Measurements from ENCODE around the gene ARX. TPM values are rescaled to one million over a fixed set of nuclear protein-coding genes. Genes with fewer than 3 reads are reported as not detected.

The ARX gene
- total RNA-seq, 1 experiment from 2014 or later: 0.24 TPM

DNA sequence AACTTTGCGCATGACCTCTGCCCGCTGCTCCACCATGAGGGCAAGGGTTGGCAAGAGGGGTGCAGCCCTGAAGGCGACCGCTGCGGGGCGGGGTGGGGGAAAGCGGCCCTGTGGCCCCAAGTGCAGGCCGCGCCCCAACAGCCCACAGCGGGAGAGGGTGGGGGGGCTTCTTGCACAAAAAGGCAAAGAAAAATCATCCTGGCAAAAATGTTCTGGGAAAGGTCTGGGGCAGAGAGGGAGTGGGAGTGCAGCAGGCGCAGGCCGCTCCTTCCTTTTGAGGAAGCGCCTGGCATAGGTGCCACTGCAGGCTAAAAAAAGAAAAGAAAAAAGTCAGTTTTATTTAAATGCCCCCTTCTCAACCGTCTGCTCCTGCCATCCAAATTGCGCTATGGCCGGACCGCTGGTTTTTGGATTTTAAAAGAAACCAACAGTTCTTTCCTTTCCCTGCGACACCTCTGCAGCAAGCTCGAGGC is 1.4 kb downstream of the ARX start:
- H3K9ac ChIP-seq (ENCODE audit: extremely low read depth, insufficient read length, low read length): no peak overlapping the region
- no CpG with 5 or more reads among the region's 19 CpGs for WGBS (ENCODE audit: extremely low coverage, insufficient read length, low lambda C conversion rate)
- H3K23me2 ChIP-seq (ENCODE audit: insufficient read length, low read depth, low read length, poor library complexity, severe bottlenecking): peaks cover 15% of the 10 kb centered on the region
- H2AK5ac ChIP-seq (ENCODE audit: insufficient read length, low read length): no peak overlapping the region
- no peak overlapping the region for H4K5ac ChIP-seq (ENCODE audit: insufficient read length, low read depth, low read length)
- no peak overlapping the region for H3K23ac ChIP-seq (ENCODE audit: insufficient read length, low read depth, low read length)
- TF ChIP-seq, protein P1, sequence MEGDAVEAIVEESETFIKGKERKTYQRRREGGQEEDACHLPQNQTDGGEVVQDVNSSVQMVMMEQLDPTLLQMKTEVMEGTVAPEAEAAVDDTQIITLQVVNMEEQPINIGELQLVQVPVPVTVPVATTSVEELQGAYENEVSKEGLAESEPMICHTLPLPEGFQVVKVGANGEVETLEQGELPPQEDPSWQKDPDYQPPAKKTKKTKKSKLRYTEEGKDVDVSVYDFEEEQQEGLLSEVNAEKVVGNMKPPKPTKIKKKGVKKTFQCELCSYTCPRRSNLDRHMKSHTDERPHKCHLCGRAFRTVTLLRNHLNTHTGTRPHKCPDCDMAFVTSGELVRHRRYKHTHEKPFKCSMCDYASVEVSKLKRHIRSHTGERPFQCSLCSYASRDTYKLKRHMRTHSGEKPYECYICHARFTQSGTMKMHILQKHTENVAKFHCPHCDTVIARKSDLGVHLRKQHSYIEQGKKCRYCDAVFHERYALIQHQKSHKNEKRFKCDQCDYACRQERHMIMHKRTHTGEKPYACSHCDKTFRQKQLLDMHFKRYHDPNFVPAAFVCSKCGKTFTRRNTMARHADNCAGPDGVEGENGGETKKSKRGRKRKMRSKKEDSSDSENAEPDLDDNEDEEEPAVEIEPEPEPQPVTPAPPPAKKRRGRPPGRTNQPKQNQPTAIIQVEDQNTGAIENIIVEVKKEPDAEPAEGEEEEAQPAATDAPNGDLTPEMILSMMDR (conservative IDR thresholded peaks at IDR 0.05): no peak
- no peak for DNase-seq
- H3K79me1 ChIP-seq (ENCODE audit: insufficient read depth, low read depth, low read length, poor library complexity, severe bottlenecking): no peaks in the 10 kb centered on the region
- H3K18ac ChIP-seq (ENCODE audit: insufficient read length, low read depth, low read length): no peak overlapping the region
- no peak overlapping the region for H2BK20ac ChIP-seq (ENCODE audit: low read depth, low read length, poor library complexity, severe bottlenecking)
- no peak overlapping the region for H2BK120ac ChIP-seq (ENCODE audit: low read depth, low read length, poor library complexity, severe bottlenecking)
- H3K27me3 ChIP-seq (ENCODE audit: insufficient read depth, low read length): peaks cover 89% of the 10 kb centered on the region
- H3K79me2 ChIP-seq (ENCODE audit: insufficient read depth, low read length): no peaks in the 10 kb centered on the region
- H3K56ac ChIP-seq (ENCODE audit: insufficient read length, low read depth, low read length): no peak overlapping the region
- no peaks in the 10 kb centered on the region for H3K36me3 Mint-ChIP-seq (ENCODE audit: insufficient read depth in 1 of 3, low read depth in 3 of 3)
- H3T11ph ChIP-seq (ENCODE audit: low read length): no peak overlapping the region
- peaks cover 2 to 4% of the 10 kb centered on the region in 2 experiments; a peak in 3 of 5 replicates for H3K9me3 Mint-ChIP-seq
- no peak overlapping the region for H3K27ac ChIP-seq (ENCODE audit: insufficient read length, low read depth, low read length)
- no peak overlapping the region for H2BK5ac ChIP-seq (ENCODE audit: insufficient read length, low read length)
- no peak overlapping the region for H4K91ac ChIP-seq (ENCODE audit: insufficient read length, low read depth, low read length)
- H3K4ac ChIP-seq (ENCODE audit: low read depth, low read length): no peak overlapping the region
- H3K9me3 ChIP-seq (ENCODE audit: control insufficient read depth, low read depth, low read length): no peaks in the 10 kb centered on the region
- H2BK12ac ChIP-seq (ENCODE audit: insufficient read length, low read depth, low read length): no peak overlapping the region
- H3K4me3 Mint-ChIP-seq: peak overlapping the region in 1 of 2 experiments; percentile 78; a peak in 2 of 5 replicates
- H3K14ac ChIP-seq (ENCODE audit: insufficient read depth, low read length): no peak overlapping the region
- H3K27me3 Mint-ChIP-seq (ENCODE audit: low read depth): peaks cover 98% of the 10 kb centered on the region
- H2AFZ ChIP-seq (ENCODE audit: low read length): no peak overlapping the region
- no peak overlapping the region for H2BK15ac ChIP-seq (ENCODE audit: low read depth, low read length)
- H3K4me2 ChIP-seq (ENCODE audit: insufficient read depth, insufficient read length, low read length): no peak overlapping the region
- H3K4me1 Mint-ChIP-seq: peaks cover 39 to 82% of the 10 kb centered on the region in 2 experiments
- no peak overlapping the region for H3K27ac Mint-ChIP-seq
- no peaks in the 10 kb centered on the region; the same call in 1 of the 2 replicates for H3K4me1 ChIP-seq (ENCODE audit: insufficient read depth, low read length)
- no peak overlapping the region for H4K8ac ChIP-seq (replicated peaks; ENCODE audit: insufficient read length, low read depth, low read length)
- H4K20me1 ChIP-seq (ENCODE audit: control insufficient read depth, insufficient read depth, insufficient read length): no peaks in the 10 kb centered on the region
